Measurements from ENCODE around the gene ME1. TPM values are rescaled to one million over a fixed set of nuclear protein-coding genes. Genes with fewer than 3 reads are reported as not detected.
A peak's percentile ranks its signal among the peaks of the same experiment; 100 is the strongest.

The ME1 gene
- total RNA-seq, 2 donors from 2014 or later = 7.5 to 15.4 TPM

- no peaks in the 10 kb centered on the region for H3K27me3 Mint-ChIP-seq (ENCODE audit: insufficient read depth)
- no peak overlapping the region for H3K9ac ChIP-seq (ENCODE audit: extremely low read depth, low read length, poor library complexity, severe bottlenecking)
- DNase-seq = no peak
- no peaks in the 10 kb centered on the region for H3K4me1 Mint-ChIP-seq
- no peak overlapping the region for H3K4me3 ChIP-seq (ENCODE audit: low read length)
- peaks cover 14% of the 10 kb centered on the region for H3K9me3 Mint-ChIP-seq
- peaks cover 9% of the 10 kb centered on the region for H3K36me3 Mint-ChIP-seq (ENCODE audit: low read depth)
- 100% methylated on average over 2 of the region's 2 CpGs for WGBS, 2 experiments (ENCODE audit: insufficient coverage in 1 of 2, insufficient read length in 1 of 2)
- H3K36me3 ChIP-seq (ENCODE audit: control insufficient read depth, insufficient read depth, low read length) = no peaks in the 10 kb centered on the region
- no peaks in the 10 kb centered on the region for H3K27me3 ChIP-seq (ENCODE audit: control insufficient read depth, insufficient read depth, low read length, poor library complexity, severe bottlenecking)
- peak overlapping the region; percentile 88 for H3K27ac Mint-ChIP-seq
- H3K4me3 Mint-ChIP-seq = peak overlapping the region; percentile 52
- TF ChIP-seq, protein P1, sequence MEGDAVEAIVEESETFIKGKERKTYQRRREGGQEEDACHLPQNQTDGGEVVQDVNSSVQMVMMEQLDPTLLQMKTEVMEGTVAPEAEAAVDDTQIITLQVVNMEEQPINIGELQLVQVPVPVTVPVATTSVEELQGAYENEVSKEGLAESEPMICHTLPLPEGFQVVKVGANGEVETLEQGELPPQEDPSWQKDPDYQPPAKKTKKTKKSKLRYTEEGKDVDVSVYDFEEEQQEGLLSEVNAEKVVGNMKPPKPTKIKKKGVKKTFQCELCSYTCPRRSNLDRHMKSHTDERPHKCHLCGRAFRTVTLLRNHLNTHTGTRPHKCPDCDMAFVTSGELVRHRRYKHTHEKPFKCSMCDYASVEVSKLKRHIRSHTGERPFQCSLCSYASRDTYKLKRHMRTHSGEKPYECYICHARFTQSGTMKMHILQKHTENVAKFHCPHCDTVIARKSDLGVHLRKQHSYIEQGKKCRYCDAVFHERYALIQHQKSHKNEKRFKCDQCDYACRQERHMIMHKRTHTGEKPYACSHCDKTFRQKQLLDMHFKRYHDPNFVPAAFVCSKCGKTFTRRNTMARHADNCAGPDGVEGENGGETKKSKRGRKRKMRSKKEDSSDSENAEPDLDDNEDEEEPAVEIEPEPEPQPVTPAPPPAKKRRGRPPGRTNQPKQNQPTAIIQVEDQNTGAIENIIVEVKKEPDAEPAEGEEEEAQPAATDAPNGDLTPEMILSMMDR (conservative IDR thresholded peaks at IDR 0.05) = no peak
- peaks cover 3% of the 10 kb centered on the region for H3K9me3 ChIP-seq (ENCODE audit: control insufficient read depth, low read length)
- no peaks in the 10 kb centered on the region for H3K4me1 ChIP-seq (ENCODE audit: control insufficient read depth, insufficient read depth, low read length)
- H3K27ac ChIP-seq (ENCODE audit: low read depth, low read length) = no peak overlapping the region
Measured at GRCh38 chr6:83333500-83333899, 97.4 kb downstream of the ME1 start.

DNA sequence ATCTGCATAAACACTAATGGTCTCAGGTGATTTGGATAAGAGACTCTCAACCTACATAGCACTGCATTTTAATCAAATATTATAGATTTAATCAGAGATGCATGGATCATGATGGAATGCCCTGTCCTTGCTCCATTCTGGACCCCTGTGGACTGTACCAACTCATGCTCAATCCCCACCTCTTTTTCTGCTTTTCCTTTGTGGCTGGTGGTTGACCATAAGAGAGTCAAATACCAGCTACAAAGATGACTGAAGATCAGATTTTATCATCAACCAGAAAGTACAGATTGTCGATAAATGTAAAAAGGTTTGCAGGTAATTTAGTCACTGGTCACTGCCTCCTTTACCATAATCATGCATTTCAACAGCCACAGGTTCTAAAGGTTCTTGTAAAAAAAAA lies 116.2 kb downstream of the ME1 start:
- Mint-ChIP-seq H3K9me3 (peaks cover 7% of the 10 kb centered on the region), H3K4me1 (peaks cover 2% of the 10 kb centered on the region), H3K4me3 (no peak overlapping the region), H3K27ac (no peak overlapping the region), H3K36me3 (ENCODE audit: low read depth) (peaks cover 3% of the 10 kb centered on the region), H3K27me3 (ENCODE audit: insufficient read depth) (no peaks in the 10 kb centered on the region)
- 80 to 100% methylated on average over 1 of the region's 1 CpG for WGBS, 2 experiments (ENCODE audit: insufficient coverage in 1 of 2, insufficient read length in 1 of 2)
- H3K27ac ChIP-seq (ENCODE audit: low read depth, low read length) = no peak overlapping the region
- H3K9me3 ChIP-seq (ENCODE audit: control insufficient read depth, low read length) = peaks cover 5% of the 10 kb centered on the region
- H3K4me3 ChIP-seq (ENCODE audit: low read length) = no peak overlapping the region
- no peak overlapping the region for H3K9ac ChIP-seq (ENCODE audit: extremely low read depth, low read length, poor library complexity, severe bottlenecking)
- H3K36me3 ChIP-seq (ENCODE audit: control insufficient read depth, insufficient read depth, low read length) = no peaks in the 10 kb centered on the region
- DNase-seq = no peak
- H3K27me3 ChIP-seq (ENCODE audit: control insufficient read depth, insufficient read depth, low read length, poor library complexity, severe bottlenecking) = no peaks in the 10 kb centered on the region
- H3K4me1 ChIP-seq (ENCODE audit: control insufficient read depth, insufficient read depth, low read length) = no peaks in the 10 kb centered on the region
- TF ChIP-seq, protein P1 (conservative IDR thresholded peaks at IDR 0.05) = no peak

DNA sequence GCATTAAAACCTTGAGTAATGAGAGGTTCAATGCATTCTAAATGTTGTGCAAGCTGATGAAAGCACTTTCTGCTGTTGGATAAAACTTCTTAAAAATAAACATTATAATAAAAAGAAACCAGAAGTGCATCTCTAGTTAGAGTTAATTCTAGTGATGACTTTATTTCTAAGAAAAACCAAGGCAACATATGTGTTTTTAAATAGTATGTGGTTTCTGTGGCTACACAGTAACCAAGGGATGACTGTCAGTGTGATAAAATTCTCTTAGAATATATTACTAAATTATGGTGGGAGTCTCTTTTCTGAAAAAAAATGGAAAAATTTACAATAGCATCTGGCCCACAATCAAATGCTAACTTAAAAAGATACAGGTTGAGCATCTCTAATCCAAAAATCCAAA lies 117.0 kb downstream of the ME1 start:
- Histone ChIP-seq H3K4me1 (ENCODE audit: control insufficient read depth, insufficient read depth, low read length) (no peaks in the 10 kb centered on the region), H3K27ac (ENCODE audit: low read depth, low read length) (no peak overlapping the region), H3K36me3 (ENCODE audit: control insufficient read depth, insufficient read depth, low read length) (no peaks in the 10 kb centered on the region), H3K9me3 (ENCODE audit: control insufficient read depth, low read length) (no peaks in the 10 kb centered on the region), H3K4me3 (ENCODE audit: low read length) (no peak overlapping the region), H3K27me3 (ENCODE audit: control insufficient read depth, insufficient read depth, low read length, poor library complexity, severe bottlenecking) (no peaks in the 10 kb centered on the region), H3K9ac (ENCODE audit: extremely low read depth, low read length, poor library complexity, severe bottlenecking) (no peak overlapping the region)
- Mint-ChIP-seq H3K27me3 (ENCODE audit: insufficient read depth) (no peaks in the 10 kb centered on the region), H3K9me3 (peaks cover 7% of the 10 kb centered on the region), H3K36me3 (ENCODE audit: low read depth) (peaks cover 3% of the 10 kb centered on the region), H3K4me1 (peaks cover 2% of the 10 kb centered on the region), H3K4me3 (no peak overlapping the region), H3K27ac (no peak overlapping the region)
- TF ChIP-seq, protein P1 (conservative IDR thresholded peaks at IDR 0.05) = no peak
- DNase-seq = no peak
